ENCODE measurements around the gene GALNT5. TPM values are rescaled to one million over a fixed set of nuclear protein-coding genes. Genes with fewer than 3 reads are reported as not detected.

Gene GALNT5
- total RNA-seq, 4 donors from 2014 or later = 0.26 to 0.98 (median 0.37) TPM

- 25% methylated on average over 3 of the region's 3 CpGs for WGBS
- TF ChIP-seq POLR2A (IDR thresholded peaks at IDR 0.05) = no peak
- no peak for TF ChIP-seq POLR2AphosphoS5 (IDR thresholded peaks at IDR 0.05)
- TF ChIP-seq, protein P1, sequence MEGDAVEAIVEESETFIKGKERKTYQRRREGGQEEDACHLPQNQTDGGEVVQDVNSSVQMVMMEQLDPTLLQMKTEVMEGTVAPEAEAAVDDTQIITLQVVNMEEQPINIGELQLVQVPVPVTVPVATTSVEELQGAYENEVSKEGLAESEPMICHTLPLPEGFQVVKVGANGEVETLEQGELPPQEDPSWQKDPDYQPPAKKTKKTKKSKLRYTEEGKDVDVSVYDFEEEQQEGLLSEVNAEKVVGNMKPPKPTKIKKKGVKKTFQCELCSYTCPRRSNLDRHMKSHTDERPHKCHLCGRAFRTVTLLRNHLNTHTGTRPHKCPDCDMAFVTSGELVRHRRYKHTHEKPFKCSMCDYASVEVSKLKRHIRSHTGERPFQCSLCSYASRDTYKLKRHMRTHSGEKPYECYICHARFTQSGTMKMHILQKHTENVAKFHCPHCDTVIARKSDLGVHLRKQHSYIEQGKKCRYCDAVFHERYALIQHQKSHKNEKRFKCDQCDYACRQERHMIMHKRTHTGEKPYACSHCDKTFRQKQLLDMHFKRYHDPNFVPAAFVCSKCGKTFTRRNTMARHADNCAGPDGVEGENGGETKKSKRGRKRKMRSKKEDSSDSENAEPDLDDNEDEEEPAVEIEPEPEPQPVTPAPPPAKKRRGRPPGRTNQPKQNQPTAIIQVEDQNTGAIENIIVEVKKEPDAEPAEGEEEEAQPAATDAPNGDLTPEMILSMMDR (IDR thresholded peaks at IDR 0.05) = no peak
- no peak for TF ChIP-seq EP300 (IDR thresholded peaks at IDR 0.05)
- no peak overlapping the region for H3K27ac ChIP-seq
- H3K27me3 ChIP-seq = no peaks in the 10 kb centered on the region
- no peaks in the 10 kb centered on the region for H3K9me3 ChIP-seq
- H3K4me1 ChIP-seq = peaks cover 8% of the 10 kb centered on the region
- no peak overlapping the region for H3K4me3 ChIP-seq
- DNase-seq (ENCODE audit: low spot score in 2 of 2) = no peak
- no peaks in the 10 kb centered on the region for H3K36me3 ChIP-seq
These were observed 6.6 kb downstream of the GALNT5 start for GRCh38 chr2:157264099-157264498.

- Histone ChIP-seq H3K9me3 (no peaks in the 10 kb centered on the region), H3K4me1 (peaks cover 6% of the 10 kb centered on the region), H3K27ac (no peak overlapping the region), H3K4me3 (no peak overlapping the region), H3K27me3 (no peaks in the 10 kb centered on the region), H3K36me3 (no peaks in the 10 kb centered on the region)
- 93% methylated on average over 4 of the region's 4 CpGs for WGBS
- TF ChIP-seq EP300 (IDR thresholded peaks at IDR 0.05) (no peak), POLR2A (IDR thresholded peaks at IDR 0.05) (no peak), POLR2AphosphoS5 (IDR thresholded peaks at IDR 0.05) (no peak)
- TF ChIP-seq, protein P1 (IDR thresholded peaks at IDR 0.05) = no peak
- no peak for DNase-seq (ENCODE audit: low spot score in 2 of 2)
These were observed 8.3 kb downstream of the GALNT5 start for GRCh38 chr2:157265825-157266224.

GRCh38 chr2:157267476-157267875, 10.0 kb downstream of the GALNT5 start:
- Histone ChIP-seq H3K4me1 (no peaks in the 10 kb centered on the region), H3K27me3 (no peaks in the 10 kb centered on the region), H3K9me3 (no peaks in the 10 kb centered on the region), H3K27ac (no peak overlapping the region), H3K36me3 (no peaks in the 10 kb centered on the region), H3K4me3 (no peak overlapping the region)
- no peak for TF ChIP-seq POLR2A (IDR thresholded peaks at IDR 0.05)
- no peak for TF ChIP-seq EP300 (IDR thresholded peaks at IDR 0.05)
- TF ChIP-seq, protein P1 (IDR thresholded peaks at IDR 0.05) = no peak
- WGBS = 68% methylated on average over 2 of the region's 2 CpGs
- DNase-seq (ENCODE audit: low spot score in 2 of 2) = no peak

GRCh38 chr2:157269060-157269459, 11.6 kb downstream of the GALNT5 start:
- H3K4me3 ChIP-seq = no peak overlapping the region
- no peak for DNase-seq (ENCODE audit: low spot score in 2 of 2)
- H3K27ac ChIP-seq = no peak overlapping the region
- no peaks in the 10 kb centered on the region for H3K4me1 ChIP-seq
- 66% methylated on average over 2 of the region's 2 CpGs for WGBS
- H3K9me3 ChIP-seq = no peaks in the 10 kb centered on the region
- TF ChIP-seq, protein P1 (IDR thresholded peaks at IDR 0.05) = no peak
- TF ChIP-seq POLR2A (IDR thresholded peaks at IDR 0.05) (no peak), EP300 (IDR thresholded peaks at IDR 0.05) (no peak), POLR2AphosphoS5 (IDR thresholded peaks at IDR 0.05) (no peak)
- no peaks in the 10 kb centered on the region for H3K27me3 ChIP-seq
- H3K36me3 ChIP-seq = no peaks in the 10 kb centered on the region

DNA sequence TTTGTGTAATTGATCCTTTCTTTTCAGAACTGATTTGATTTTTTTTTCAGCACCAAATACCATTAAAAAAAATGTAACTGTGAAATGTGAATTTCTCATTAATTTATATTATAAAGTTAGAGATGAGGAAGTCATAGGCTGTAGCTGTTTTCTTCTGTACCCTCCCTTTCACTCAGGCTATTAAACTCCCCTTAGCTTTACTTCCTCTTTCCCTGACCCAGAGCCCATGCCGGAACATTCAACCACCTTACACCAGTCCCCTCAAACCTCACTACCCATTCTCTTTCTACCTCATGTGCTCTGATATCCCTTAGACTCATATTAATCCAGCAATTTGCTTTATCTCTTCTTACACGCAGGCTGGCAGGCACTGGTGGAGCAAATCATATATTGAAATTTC, 12.4 kb downstream of the GALNT5 start:
- Histone ChIP-seq H3K4me3 (no peak overlapping the region), H3K36me3 (no peaks in the 10 kb centered on the region), H3K27ac (no peak overlapping the region), H3K27me3 (no peaks in the 10 kb centered on the region), H3K9me3 (no peaks in the 10 kb centered on the region), H3K4me1 (no peaks in the 10 kb centered on the region)
- no peak for TF ChIP-seq EP300 (IDR thresholded peaks at IDR 0.05)
- TF ChIP-seq, protein P1 (IDR thresholded peaks at IDR 0.05) = no peak
- no peak for TF ChIP-seq POLR2AphosphoS5 (IDR thresholded peaks at IDR 0.05)
- TF ChIP-seq POLR2A (IDR thresholded peaks at IDR 0.05) = no peak
- DNase-seq (ENCODE audit: low spot score in 2 of 2) = no peak
- 80% methylated on average over 2 of the region's 2 CpGs for WGBS

All from suprapubic skin (tissue), 4 donors.